ENCODE measurements around the gene FBXO34.

The FBXO34 gene

GRCh38 chr14:55298500-55298822 lies 27.2 kb downstream of the FBXO34 start:
- no peak for DNase-seq (ENCODE audit: low read depth, low spot score)
- peaks cover 3% of the 10 kb centered on the region for H3K4me1 ChIP-seq (ENCODE audit: insufficient read depth, insufficient read length)
- TF ChIP-seq YY1 (IDR thresholded peaks at IDR 0.05; ENCODE audit: insufficient read depth, insufficient read length) (no peak), SUZ12 (IDR thresholded peaks at IDR 0.05; ENCODE audit: extremely low read depth, insufficient read depth, insufficient read length) (no peak), ZNF274 (IDR thresholded peaks at IDR 0.05; ENCODE audit: low read depth, low read length) (no peak)
- H3K4me3 ChIP-seq (ENCODE audit: insufficient read length, low read depth) = no peak overlapping the region
- no peaks in the 10 kb centered on the region for H3K27me3 ChIP-seq (ENCODE audit: insufficient read depth, insufficient read length)
- H3K9me3 ChIP-seq (ENCODE audit: insufficient read depth, low read length) = no peaks in the 10 kb centered on the region
- H3K9ac ChIP-seq (ENCODE audit: insufficient read length, low read depth) = no peak overlapping the region
- peaks cover 11% of the 10 kb centered on the region for H3K36me3 ChIP-seq (ENCODE audit: insufficient read depth, insufficient read length, low read length)

DNA sequence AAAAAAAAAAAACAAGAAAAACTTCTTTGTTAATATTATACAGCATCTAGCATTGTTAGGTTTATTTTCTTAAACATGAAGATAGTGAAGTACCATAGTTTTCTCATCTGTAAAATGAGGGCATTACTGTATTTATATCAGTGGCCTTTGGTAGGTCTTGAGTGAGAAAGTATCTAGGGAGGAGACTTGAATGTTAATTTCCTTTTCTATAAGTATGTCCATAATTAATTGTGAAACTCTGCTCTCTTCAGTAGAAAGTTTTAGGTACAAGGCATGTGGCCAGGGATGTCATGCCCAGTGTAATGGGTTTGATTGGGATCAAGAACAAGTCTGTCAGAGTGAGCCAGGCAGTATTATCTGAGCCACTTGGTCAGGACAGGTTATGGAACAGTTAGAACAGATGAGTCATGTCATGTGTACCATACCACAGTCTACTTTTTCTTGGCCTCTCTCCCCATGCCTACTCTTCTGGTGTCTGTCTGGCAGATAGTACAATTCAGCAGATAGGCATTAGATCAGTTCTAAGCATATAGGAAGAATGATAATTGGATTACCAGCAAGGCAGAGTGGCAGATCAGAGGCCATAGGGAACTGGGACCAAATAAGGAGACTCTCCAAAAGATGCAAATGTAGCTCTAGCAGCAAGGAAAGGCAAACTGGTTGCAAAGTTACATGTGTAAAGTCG lies 30.4 kb downstream of the FBXO34 start:
- H3K27me3 ChIP-seq (ENCODE audit: insufficient read depth, insufficient read length) = no peaks in the 10 kb centered on the region
- peaks cover 11% of the 10 kb centered on the region for H3K36me3 ChIP-seq (ENCODE audit: insufficient read depth, insufficient read length, low read length)
- H3K9ac ChIP-seq (ENCODE audit: insufficient read length, low read depth) = no peak overlapping the region
- peaks cover 3% of the 10 kb centered on the region for H3K4me1 ChIP-seq (ENCODE audit: insufficient read depth, insufficient read length)
- no peak for DNase-seq (ENCODE audit: low read depth, low spot score)
- H3K4me3 ChIP-seq (ENCODE audit: insufficient read length, low read depth) = no peak overlapping the region
- no peak for TF ChIP-seq SUZ12 (IDR thresholded peaks at IDR 0.05; ENCODE audit: extremely low read depth, insufficient read depth, insufficient read length)
- no peak for TF ChIP-seq YY1 (IDR thresholded peaks at IDR 0.05; ENCODE audit: insufficient read depth, insufficient read length)
- no peak for TF ChIP-seq ZNF274 (IDR thresholded peaks at IDR 0.05; ENCODE audit: low read depth, low read length)
- no peaks in the 10 kb centered on the region for H3K9me3 ChIP-seq (ENCODE audit: insufficient read depth, low read length)

GRCh38 chr14:55302367-55303124 lies 31.3 kb downstream of the FBXO34 start:
- Histone ChIP-seq H3K4me3 (ENCODE audit: insufficient read length, low read depth) (no peak overlapping the region), H3K9ac (ENCODE audit: insufficient read length, low read depth) (no peak overlapping the region)
- TF ChIP-seq ZNF274 (IDR thresholded peaks at IDR 0.05; ENCODE audit: low read depth, low read length) (no peak), YY1 (IDR thresholded peaks at IDR 0.05; ENCODE audit: insufficient read depth, insufficient read length) (no peak), SUZ12 (IDR thresholded peaks at IDR 0.05; ENCODE audit: extremely low read depth, insufficient read depth, insufficient read length) (no peak)

DNA sequence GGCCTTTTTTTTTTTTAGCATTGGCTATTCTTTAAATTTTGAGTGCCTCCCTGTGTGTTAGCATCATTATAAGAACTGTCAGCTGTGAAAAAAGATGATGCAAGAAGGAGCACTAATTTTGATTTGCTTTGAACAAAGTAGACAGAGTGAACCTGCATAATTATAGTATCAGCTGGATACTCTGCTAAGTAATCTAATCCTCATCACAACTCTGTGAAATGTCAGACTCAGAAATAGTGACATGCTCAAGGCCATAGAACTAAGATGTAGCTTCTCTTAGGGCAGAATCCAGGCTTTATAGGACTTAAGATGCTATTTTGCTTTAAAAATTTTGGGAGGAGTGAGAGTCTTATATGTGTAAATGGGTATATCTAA lies 31.9 kb downstream of the FBXO34 start:
- H3K36me3 ChIP-seq (ENCODE audit: insufficient read depth, insufficient read length, low read length) = peaks cover 8% of the 10 kb centered on the region
- H3K4me1 ChIP-seq (ENCODE audit: insufficient read depth, insufficient read length) = peaks cover 3% of the 10 kb centered on the region
- H3K9ac ChIP-seq (ENCODE audit: insufficient read length, low read depth) = no peak overlapping the region
- H3K4me3 ChIP-seq (ENCODE audit: insufficient read length, low read depth) = no peak overlapping the region
- H3K9me3 ChIP-seq (ENCODE audit: insufficient read depth, low read length) = no peaks in the 10 kb centered on the region
- no peaks in the 10 kb centered on the region for H3K27me3 ChIP-seq (ENCODE audit: insufficient read depth, insufficient read length)
- DNase-seq (ENCODE audit: low read depth, low spot score) = no peak
- TF ChIP-seq YY1 (IDR thresholded peaks at IDR 0.05; ENCODE audit: insufficient read depth, insufficient read length) = no peak
- TF ChIP-seq SUZ12 (IDR thresholded peaks at IDR 0.05; ENCODE audit: extremely low read depth, insufficient read depth, insufficient read length) = no peak
- no peak for TF ChIP-seq ZNF274 (IDR thresholded peaks at IDR 0.05; ENCODE audit: low read depth, low read length)

More at GRCh38 chr14:55302367-55303124, 31.3 kb downstream of the FBXO34 start:
- Histone ChIP-seq H3K27me3 (ENCODE audit: insufficient read depth, insufficient read length) (no peaks in the 10 kb centered on the region), H3K9me3 (ENCODE audit: insufficient read depth, low read length) (no peaks in the 10 kb centered on the region), H3K4me1 (ENCODE audit: insufficient read depth, insufficient read length) (peaks cover 3% of the 10 kb centered on the region), H3K36me3 (ENCODE audit: insufficient read depth, insufficient read length, low read length) (peaks cover 11% of the 10 kb centered on the region)
- DNase-seq (ENCODE audit: low read depth, low spot score) = no peak

DNA sequence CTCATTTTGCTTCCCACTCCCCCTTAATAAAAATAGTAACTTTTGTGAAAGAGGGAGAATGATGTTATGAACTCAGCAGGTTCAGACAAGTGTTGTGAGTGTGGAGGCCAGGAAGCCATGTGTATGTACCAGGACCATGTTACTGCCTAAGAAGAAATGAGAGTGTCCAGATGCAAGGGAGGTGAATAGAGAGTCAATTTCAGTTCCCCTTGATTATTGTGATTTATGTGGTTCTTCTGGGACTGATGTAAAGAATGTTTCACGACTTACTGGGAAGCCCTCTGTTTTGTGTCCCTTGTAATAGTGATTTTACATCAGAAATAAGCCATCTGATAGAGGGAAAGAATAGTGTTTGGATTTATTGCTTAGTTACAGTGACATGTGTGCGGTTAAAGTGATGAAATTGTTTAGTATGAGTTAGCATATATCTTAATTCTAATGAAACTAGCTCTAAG lies 32.5 kb downstream of the FBXO34 start:
- DNase-seq (ENCODE audit: low read depth, low spot score) = no peak
- no peak overlapping the region for H3K9ac ChIP-seq (ENCODE audit: insufficient read length, low read depth)
- TF ChIP-seq SUZ12 (IDR thresholded peaks at IDR 0.05; ENCODE audit: extremely low read depth, insufficient read depth, insufficient read length) (no peak), YY1 (IDR thresholded peaks at IDR 0.05; ENCODE audit: insufficient read depth, insufficient read length) (no peak), ZNF274 (IDR thresholded peaks at IDR 0.05; ENCODE audit: low read depth, low read length) (no peak)
- no peaks in the 10 kb centered on the region for H3K9me3 ChIP-seq (ENCODE audit: insufficient read depth, low read length)
- H3K27me3 ChIP-seq (ENCODE audit: insufficient read depth, insufficient read length) = no peaks in the 10 kb centered on the region
- peaks cover 2% of the 10 kb centered on the region for H3K36me3 ChIP-seq (ENCODE audit: insufficient read depth, insufficient read length, low read length)
- peaks cover 3% of the 10 kb centered on the region for H3K4me1 ChIP-seq (ENCODE audit: insufficient read depth, insufficient read length)
- H3K4me3 ChIP-seq (ENCODE audit: insufficient read length, low read depth) = no peak overlapping the region

DNA sequence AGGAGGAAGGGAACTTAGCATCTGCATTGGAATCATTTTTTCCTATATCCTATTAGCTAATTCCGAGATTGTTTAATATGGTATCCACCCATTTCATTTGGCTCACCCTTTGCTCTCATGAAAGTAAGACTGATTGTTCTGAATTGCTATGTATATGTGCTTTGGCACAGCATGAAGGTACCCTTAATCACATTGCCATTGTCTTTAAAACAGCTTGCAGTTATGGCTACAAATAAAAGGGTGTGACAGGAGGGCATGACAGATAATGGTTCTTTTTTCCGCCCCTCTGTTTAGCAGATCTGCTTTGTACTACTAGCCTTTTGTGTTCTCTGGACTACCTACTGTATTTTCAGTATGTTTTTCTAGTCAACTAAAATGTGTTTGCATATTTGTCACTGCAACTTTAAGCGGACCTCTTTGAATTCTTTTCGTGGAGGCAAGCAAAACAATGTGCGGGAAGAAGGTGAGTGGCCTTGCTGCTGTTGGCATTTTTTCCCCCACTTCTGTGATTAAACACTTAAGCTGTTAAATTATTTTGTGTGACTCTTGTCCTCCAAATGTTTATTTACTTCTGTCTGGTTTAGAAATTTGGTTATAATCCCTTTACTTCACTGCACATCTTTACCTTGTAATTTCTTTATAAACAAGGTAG lies 35.8 kb downstream of the FBXO34 start:
- H3K4me3 ChIP-seq (ENCODE audit: insufficient read length, low read depth) = no peak overlapping the region
- TF ChIP-seq YY1 (IDR thresholded peaks at IDR 0.05; ENCODE audit: insufficient read depth, insufficient read length) = no peak
- no peak for TF ChIP-seq ZNF274 (IDR thresholded peaks at IDR 0.05; ENCODE audit: low read depth, low read length)
- TF ChIP-seq SUZ12 (IDR thresholded peaks at IDR 0.05; ENCODE audit: extremely low read depth, insufficient read depth, insufficient read length) = no peak
- no peak for DNase-seq (ENCODE audit: low read depth, low spot score)
- no peaks in the 10 kb centered on the region for H3K27me3 ChIP-seq (ENCODE audit: insufficient read depth, insufficient read length)
- H3K36me3 ChIP-seq (ENCODE audit: insufficient read depth, insufficient read length, low read length) = peaks cover 8% of the 10 kb centered on the region
- no peaks in the 10 kb centered on the region for H3K4me1 ChIP-seq (ENCODE audit: insufficient read depth, insufficient read length)
- H3K9ac ChIP-seq (ENCODE audit: insufficient read length, low read depth) = no peak overlapping the region
- peaks cover 22% of the 10 kb centered on the region for H3K9me3 ChIP-seq (ENCODE audit: insufficient read depth, low read length)

DNA sequence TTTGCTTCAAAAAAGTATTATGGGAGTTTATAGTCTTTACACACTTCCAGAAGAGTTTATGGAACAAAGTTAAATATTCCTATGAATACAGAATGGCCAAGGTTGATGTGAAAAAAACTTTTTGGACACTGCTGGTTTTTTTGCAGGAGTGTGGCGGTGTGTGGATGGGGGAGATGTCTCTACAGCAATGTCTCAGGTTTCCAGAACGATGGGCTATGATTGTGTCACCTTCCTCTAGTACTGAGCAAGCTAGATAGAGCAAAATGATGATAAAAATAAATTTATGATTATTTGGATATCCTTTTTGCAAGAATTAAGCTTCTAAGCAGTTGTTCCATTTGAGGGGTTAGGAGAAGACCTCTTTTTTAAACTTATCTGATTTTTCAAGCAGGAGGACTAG lies 37.9 kb downstream of the FBXO34 start:
- Histone ChIP-seq H3K4me1 (ENCODE audit: insufficient read depth, insufficient read length) (no peaks in the 10 kb centered on the region), H3K4me3 (ENCODE audit: insufficient read length, low read depth) (no peak overlapping the region), H3K9me3 (ENCODE audit: insufficient read depth, low read length) (peaks cover 37% of the 10 kb centered on the region), H3K36me3 (ENCODE audit: insufficient read depth, insufficient read length, low read length) (peaks cover 8% of the 10 kb centered on the region), H3K27me3 (ENCODE audit: insufficient read depth, insufficient read length) (no peaks in the 10 kb centered on the region), H3K9ac (ENCODE audit: insufficient read length, low read depth) (no peak overlapping the region)
- no peak for TF ChIP-seq ZNF274 (IDR thresholded peaks at IDR 0.05; ENCODE audit: low read depth, low read length)
- TF ChIP-seq SUZ12 (IDR thresholded peaks at IDR 0.05; ENCODE audit: extremely low read depth, insufficient read depth, insufficient read length) = no peak
- TF ChIP-seq YY1 (IDR thresholded peaks at IDR 0.05; ENCODE audit: insufficient read depth, insufficient read length) = no peak
- DNase-seq (ENCODE audit: low read depth, low spot score) = no peak

Data from NT2/D1 (cell line).